Brain pericyte (primary cell): ENCODE measurements around the gene SPTLC1.
"Not testable (repeated sequence)": the region's sequence is repeated elsewhere in the genome, so short reads cannot be mapped to it uniquely, and the experiment has no call there.

Source experiments
- DNase-seq: peaks from one replicate; pipeline ENCODE4 v3.0.0-alpha.2; 2012; ENCODE audit warnings: low read depth, low spot score

Gene SPTLC1

DNA sequence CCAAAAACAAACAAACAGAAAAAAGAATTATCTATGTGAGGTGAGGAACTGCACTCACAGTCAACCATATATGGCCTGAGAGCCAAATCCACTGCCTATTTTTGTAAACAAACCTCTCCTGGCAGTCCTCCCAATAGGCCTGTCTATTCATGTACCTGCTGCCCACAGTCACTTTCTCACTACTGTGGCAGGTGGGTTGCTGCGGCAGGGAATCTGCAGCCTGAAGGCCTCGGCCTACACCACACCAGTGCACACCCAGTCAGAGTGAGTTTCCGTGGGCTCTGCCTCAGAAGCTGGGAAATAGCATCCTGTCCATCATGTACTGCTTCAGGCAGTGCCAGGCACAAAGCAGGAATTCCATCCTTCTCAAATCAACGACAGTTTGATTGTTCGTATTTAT, 82.3 kb downstream of the SPTLC1 start:
- no peak for DNase-seq

GRCh38 chr9:92030367-92030766, 84.8 kb downstream of the SPTLC1 start:
- no peak for DNase-seq

- no peak for DNase-seq
Measured at GRCh38 chr9:92029553-92029952, 85.7 kb downstream of the SPTLC1 start.

DNA sequence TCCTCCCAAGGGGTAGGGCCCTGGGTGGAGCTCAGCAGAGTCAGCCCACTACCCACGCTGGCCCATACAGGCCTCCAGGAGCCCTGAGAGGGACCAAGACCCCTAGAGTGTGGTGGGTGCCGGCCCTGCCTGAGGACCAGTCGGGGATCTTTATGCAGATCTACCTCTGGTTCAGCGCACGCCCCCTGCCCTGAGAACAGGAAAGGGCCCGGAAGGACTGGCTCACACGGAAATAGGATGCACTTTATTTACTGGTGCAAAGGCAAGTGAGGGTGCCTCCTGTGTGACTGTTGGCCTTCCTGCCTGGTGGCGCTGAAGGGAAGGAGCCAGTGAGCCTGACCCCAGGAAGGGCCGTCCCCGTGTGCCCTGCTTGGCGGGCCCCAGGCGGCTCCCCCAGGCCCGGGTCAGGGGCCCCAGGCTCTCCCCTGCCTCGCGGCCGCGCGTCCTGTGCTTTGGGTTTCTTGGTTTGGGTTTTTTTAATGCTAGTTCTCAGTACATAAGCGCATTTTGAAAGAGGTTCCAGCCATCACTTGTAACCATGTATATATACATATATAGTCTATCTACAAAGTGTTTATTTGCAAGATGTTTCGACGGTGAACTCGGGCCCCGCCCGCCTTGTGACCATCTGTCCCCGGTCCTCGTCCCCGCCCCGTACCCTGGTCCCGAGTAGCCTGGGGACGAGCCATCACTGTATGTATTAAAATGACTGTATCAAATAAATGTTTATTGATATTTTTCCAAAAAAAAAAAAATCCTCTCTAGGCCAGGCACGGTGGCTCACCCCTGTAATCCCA, 88.8 kb downstream of the SPTLC1 start:
- DNase-seq: no peak

- peak; percentile 81 for DNase-seq
Measured at GRCh38 chr9:92021785-92022541, 93.2 kb downstream of the SPTLC1 start.

- DNase-seq: no peak
Measured at GRCh38 chr9:92019658-92020057, 95.6 kb downstream of the SPTLC1 start.

- DNase-seq: no peak
Measured at GRCh38 chr9:92010705-92011536, 104.3 kb downstream of the SPTLC1 start.

GRCh38 chr9:92010253-92010652, 105.0 kb downstream of the SPTLC1 start:
- not testable (repeated sequence) for DNase-seq

GRCh38 chr9:92008041-92008440, 107.2 kb downstream of the SPTLC1 start:
- DNase-seq: no peak

GRCh38 chr9:92004045-92004392, 111.2 kb downstream of the SPTLC1 start:
- no peak for DNase-seq

- DNase-seq: no peak
Measured at GRCh38 chr9:92003308-92004044, 111.7 kb downstream of the SPTLC1 start.

GRCh38 chr9:92001948-92002347, 113.3 kb downstream of the SPTLC1 start:
- not testable (repeated sequence) for DNase-seq

DNA sequence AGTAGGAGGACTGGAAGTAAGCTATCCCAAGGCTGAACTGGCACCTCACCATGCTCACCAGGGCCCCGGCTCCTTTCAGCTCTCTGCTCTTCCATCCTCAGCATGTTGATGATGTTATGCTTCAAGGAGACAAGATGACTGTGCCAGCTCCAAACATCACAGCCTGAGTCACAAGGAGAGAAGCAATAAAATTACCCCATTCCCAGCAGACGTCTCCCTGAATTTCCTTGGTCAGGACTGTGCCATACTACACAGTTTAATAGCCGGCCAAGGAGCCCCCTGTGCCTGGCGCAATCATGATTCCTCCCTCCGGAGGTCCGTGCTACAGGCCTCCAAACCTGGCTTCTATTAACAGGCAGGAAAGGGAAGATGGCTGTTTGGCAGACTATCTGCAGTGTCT, 114.0 kb downstream of the SPTLC1 start:
- no peak for DNase-seq

- no peak for DNase-seq
Measured at GRCh38 chr9:91995000-91995655, 120.1 kb downstream of the SPTLC1 start.

DNA sequence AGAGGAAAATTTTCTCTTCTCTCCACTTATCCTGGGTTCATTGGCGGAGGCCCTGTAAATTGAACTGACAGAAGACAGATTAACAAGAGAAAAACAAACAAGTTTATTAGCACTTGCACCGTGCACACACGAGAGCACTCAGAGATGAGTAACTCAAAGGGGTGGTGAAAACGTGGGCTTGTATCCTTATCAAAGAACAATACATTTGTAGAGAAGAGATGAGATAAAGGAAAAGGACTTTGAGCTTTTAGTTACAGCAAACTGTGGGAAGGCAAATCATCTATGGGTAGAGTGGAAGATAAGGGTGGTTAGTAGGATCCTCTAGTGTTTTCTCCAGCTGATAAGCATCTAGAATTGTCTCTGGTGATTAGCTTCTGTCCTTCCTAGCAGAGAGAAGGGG, 120.8 kb downstream of the SPTLC1 start:
- DNase-seq: no peak

GRCh38 chr9:91992461-91993041, 122.7 kb downstream of the SPTLC1 start:
- DNase-seq: peak; percentile 85

DNA sequence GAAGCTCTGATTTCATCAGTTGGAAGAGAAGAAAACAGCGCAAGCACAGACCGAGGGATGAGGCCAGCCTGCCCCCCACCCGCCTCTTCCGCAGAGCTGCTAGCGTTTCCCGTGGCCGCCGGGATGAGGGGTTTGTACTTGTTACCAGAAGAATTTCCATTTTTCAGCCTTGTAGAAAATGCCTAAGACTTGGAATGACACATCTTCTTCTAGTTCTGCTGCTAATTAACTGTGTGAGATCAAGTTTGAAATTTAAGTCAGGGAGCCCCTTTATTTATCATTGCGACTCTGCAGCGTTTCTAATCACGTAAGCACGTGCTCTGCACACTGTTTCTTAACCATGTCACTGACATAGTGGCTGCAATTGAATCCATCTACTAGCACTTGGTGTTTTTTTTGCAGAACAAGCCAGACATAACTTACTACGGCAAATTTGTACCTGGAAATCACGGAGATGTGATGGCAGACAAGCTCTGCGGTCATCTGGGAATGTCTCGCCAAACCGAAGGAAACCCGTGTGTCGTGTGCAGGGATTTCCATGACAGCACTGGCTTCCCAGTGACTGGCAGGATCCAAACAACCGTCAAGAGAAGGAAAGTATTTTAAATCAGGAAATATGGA, 123.4 kb downstream of the SPTLC1 start:
- no peak for DNase-seq

DNA sequence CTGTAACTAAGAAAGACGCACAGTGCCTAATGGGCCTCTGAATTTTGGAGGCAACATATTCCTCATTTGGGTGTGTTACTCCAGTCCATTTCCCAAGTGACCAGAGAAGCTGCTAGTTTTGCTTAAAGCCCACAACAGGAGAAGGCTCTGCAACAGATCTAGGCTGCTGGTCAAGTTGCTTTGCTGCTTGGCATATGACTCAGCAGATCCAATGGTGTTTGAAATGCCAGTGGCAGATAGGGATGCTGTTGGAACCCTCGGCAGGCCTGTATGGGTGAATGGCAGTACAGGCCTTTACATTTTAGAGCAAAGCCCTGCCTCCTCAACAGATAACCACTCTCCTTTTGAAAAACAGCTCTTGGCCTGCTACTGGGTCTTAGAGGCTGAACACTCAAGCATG, 129.0 kb downstream of the SPTLC1 start:
- no peak for DNase-seq

DNA sequence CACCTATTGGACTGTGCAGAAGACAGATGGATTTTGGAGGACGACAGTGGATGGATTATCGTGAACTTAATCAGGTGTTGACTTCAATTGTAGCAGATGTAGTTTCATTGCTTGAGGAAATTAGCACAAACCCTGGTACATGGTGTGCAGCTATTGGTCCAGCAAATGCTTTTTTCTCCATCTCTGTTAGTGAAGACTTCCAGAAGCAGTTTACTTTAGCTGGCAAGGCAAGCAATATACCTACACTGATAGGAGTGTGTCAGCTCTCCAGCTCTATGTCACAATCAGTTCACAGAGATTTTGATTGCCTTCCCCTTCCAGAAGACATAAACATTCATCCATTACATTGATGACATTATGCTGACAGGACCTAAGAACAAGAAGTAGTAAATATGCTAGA, 129.5 kb downstream of the SPTLC1 start:
- DNase-seq: no peak
